Measurements from ENCODE around the gene ALK.

ALK gene

DNA sequence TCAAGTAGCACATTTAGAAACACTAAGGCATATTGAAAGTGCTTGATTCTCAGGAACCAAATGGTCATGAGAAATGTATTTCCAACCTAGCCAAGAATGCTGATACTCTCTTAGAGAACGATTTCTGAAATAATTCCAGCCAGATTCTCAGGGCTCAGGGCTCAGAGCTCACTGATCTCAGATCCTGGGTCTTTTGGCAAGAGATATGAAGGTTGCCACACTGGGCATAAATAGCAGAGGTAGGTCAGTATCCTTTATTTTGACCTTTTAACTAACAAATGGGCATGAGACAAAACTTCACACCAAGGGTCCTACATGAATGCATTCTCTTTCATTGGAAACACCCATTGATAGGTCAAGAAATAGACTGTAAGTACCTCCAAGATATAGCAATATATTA lies 364.1 kb downstream of the ALK start:
- in situ Hi-C loops (cut with MboI; ENCODE audit: low sequenced_read_pairs), result no loop called here

DNA sequence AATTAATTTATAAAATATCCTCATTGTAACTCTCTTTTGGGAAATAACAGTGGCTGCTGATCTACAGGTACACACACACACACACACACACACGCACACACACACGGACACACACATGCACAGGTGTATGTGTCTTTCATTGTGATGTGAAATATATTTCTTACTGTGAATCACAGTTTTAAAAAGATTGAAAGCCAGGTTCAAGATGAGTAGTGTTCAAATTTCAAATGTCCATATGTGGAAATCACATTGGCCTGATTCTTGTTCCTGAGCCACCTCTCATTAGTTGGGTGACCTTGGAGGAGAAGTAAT lies 372.4 kb downstream of the ALK start:
- in situ Hi-C loops (cut with MboI; ENCODE audit: low sequenced_read_pairs), result no loop called here

DNA sequence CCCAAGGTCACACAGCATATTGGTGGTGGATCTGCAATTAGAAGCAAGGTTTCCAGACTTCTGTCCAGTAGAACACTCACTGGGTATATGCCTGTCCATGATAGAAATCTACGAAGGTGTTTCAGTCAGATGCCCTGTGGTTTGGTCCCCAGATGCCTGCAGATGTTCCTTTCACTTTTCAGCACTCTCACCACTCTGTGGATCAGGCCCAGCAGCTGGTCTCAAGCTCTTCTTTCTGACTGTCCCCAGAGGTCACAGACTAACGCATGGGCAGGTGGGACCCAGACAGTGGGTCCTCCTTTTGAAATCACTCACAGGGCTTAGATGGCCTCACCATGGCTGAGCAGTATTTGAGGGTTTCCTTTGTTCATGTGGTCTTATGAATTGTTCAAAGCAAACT lies 376.5 kb downstream of the ALK start:
- in situ Hi-C loops (cut with MboI; ENCODE audit: low sequenced_read_pairs), result no loop called here

GRCh38 chr2:29544031-29544430 lies 377.4 kb downstream of the ALK start:
- in situ Hi-C loops (cut with MboI; ENCODE audit: low sequenced_read_pairs), result no loop called here

- in situ Hi-C loops (cut with MboI; ENCODE audit: low sequenced_read_pairs), result no loop called here
Observed at GRCh38 chr2:29535188-29535587, 386.2 kb downstream of the ALK start.

GRCh38 chr2:29532436-29532835 lies 388.9 kb downstream of the ALK start:
- in situ Hi-C loops (cut with MboI; ENCODE audit: low sequenced_read_pairs), result no loop called here

GRCh38 chr2:29531626-29532025 lies 389.8 kb downstream of the ALK start:
- in situ Hi-C loops (cut with MboI; ENCODE audit: low sequenced_read_pairs), result no loop called here

- in situ Hi-C loops (cut with MboI; ENCODE audit: low sequenced_read_pairs), result no loop called here
Observed at GRCh38 chr2:29530281-29530680, 391.1 kb downstream of the ALK start.

DNA sequence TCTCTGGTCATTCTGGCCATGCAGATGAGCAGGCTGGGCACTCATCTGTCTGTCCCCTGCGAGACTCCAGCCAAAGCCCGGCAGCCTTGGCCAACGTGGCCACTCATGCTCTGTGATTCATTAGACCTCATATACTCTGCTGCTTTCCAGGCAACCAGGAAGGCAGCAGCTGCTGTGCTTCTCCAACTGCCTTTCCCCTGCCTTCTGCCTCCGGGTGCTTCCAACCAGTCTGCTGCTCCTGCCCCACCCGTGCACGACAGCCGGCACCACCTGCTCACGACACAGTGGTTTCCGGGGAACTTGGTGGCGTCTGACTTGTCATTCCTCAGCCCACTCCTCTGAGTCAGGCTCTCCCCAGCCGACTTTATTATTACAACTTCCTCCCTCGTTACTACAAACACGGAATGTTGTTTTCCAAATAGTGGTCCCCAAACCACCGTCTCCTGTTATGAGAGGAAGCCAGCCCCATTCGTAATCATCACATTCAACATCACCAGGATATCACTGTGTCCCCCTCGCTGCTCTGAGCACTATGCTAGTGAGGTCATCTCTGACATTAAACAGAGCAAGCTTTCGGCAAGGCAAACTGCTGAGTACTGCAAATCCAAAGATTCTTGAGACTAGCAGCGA lies 392.4 kb downstream of the ALK start:
- in situ Hi-C loops (cut with MboI; ENCODE audit: low sequenced_read_pairs), result no loop called here

GRCh38 chr2:29528371-29528770 lies 393.0 kb downstream of the ALK start:
- in situ Hi-C loops (cut with MboI; ENCODE audit: low sequenced_read_pairs), result no loop called here

- in situ Hi-C loops (cut with MboI; ENCODE audit: low sequenced_read_pairs), result no loop called here
Observed at GRCh38 chr2:29527947-29528346, 393.4 kb downstream of the ALK start.

GRCh38 chr2:29526587-29527586 lies 394.5 kb downstream of the ALK start:
- in situ Hi-C loops (cut with MboI; ENCODE audit: low sequenced_read_pairs), result no loop called here

- in situ Hi-C loops (cut with MboI; ENCODE audit: low sequenced_read_pairs), result no loop called here
Observed at GRCh38 chr2:29525921-29526320, 395.5 kb downstream of the ALK start.

DNA sequence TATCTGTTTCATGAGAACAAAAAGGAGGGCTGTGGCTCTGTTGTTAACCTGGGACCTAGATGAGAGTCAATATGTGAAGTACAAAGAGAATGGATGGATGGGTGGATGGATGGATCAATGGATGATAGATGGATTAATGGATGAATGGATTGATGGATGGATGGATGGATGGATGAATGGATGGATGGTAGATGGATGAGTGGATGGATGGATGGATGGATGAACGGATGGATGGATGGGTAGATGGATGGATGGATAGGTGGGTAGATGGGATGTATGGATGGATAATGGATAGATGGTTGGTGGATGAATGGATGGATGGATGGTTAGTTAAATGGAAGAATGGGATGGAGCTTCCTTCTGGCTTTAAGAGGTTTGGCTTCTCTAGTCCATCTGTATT lies 396.7 kb downstream of the ALK start:
- in situ Hi-C loops (cut with MboI; ENCODE audit: low sequenced_read_pairs), result no loop called here

DNA sequence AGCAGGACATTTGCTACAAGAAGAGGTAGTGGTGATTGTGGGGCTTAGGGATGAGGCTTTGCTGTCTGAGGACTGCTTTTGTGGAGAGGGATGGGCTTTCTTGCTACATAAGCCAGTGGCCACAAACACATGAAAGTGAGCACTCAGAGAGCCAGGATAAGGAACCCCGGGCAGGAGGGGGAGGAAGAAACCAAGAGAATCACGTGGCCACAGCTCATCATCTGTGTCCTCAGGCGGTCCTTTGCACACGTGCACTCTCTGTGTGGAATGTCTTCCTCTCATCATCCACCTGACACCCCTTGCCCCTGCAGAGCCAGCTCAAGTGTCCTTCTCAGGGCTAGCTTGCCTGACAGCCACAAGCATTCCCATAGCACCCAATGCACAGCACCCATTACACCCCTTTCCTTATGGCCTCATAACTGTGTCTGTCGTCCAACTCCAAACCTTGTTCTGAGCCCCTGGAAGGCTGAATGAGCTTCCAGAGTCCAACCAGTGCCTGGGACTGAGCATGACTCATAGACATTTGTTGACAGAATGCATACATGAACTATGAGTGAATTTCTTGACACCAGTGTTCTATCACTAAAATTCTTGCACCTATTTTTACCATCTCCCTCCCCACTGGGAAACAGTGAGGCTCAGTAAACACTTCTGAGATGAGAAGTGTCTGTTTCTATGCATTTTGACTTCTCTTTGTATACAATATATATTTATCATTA lies 398.3 kb downstream of the ALK start:
- in situ Hi-C loops (cut with MboI; ENCODE audit: low sequenced_read_pairs), result no loop called here

DNA sequence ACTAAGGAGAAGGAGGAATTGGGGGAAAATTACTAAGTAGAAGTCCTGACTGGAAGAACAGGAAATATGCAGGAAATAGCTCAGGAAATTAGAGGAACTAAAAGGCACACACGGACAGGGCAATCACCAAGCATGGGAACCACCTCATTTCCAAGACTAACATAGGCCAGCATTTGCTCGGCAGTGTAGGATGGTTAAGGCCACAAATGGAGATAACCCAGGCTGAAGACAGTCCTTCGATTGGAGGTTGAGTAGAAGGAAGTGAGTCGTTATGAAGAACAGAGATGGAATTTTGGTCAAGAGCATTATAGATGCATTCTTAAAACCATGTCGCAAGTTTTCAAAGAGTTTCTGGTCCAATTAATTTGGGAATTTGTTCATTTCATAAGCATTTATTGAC lies 401.4 kb downstream of the ALK start:
- in situ Hi-C loops (cut with MboI; ENCODE audit: low sequenced_read_pairs), result no loop called here

DNA sequence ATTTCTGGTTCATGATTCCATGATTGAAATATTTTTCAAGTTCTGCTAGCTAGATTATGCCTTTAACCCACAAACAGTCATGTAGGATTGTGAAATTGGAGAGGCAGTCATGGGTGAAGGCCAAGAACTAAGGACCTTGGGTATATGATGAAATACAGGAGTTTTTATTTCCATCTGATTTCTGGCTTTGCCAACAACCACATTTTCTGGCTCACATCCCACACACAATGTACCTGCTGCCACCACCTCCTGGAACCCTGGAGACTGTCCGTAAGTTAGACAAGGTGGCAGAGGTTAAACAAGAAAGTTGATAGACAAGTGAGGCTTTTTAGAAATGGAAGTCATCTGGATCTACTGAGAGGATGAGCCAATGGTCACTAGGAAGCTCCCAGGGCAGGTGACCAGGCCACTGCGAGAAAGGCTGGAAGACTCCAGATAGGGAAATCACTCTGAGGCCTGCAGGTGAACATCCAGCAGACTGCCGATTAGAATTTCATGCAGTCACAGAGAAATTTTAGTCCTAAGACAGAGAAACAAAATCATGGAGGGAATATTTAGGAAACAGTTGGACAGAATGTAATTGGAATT lies 402.0 kb downstream of the ALK start:
- in situ Hi-C loops (cut with MboI; ENCODE audit: low sequenced_read_pairs), result no loop called here

DNA sequence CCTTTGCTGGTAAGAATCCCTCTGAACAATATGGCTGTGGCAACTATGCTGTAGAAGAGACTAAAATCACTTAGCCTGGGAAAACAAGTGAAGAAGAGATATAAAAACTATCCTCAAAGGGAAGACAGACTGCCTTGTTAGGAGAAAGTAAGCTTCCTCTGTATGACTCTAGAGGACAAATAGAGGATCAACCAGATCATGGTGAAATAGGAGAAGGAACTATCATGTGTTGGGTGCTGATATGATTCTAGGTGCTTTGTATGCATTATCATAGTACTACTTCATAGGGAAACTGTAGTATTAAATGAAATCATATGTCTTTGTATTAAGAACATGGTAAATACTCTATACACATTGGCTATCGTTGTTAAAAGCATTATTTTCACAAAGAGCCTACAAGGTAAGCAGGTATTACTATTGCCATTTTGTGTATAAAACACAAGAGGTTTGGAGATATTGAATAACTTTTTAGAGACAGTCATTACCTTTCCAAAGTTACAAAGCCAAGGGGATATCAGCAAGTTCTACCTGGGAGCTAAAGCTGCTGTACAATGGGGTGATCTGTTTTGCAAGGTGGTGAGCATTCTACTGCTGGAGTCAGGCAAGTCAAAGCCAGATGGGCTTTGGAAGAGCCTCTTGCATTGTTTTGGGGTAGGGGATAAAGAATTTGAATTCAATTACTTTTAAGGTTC lies 402.6 kb downstream of the ALK start:
- in situ Hi-C loops (cut with MboI; ENCODE audit: low sequenced_read_pairs), result no loop called here

- in situ Hi-C loops (cut with MboI; ENCODE audit: low sequenced_read_pairs), result no loop called here
Observed at GRCh38 chr2:29518010-29518409, 403.4 kb downstream of the ALK start.

GRCh38 chr2:29517413-29517812 lies 404.0 kb downstream of the ALK start:
- in situ Hi-C loops (cut with MboI; ENCODE audit: low sequenced_read_pairs), result no loop called here

DNA sequence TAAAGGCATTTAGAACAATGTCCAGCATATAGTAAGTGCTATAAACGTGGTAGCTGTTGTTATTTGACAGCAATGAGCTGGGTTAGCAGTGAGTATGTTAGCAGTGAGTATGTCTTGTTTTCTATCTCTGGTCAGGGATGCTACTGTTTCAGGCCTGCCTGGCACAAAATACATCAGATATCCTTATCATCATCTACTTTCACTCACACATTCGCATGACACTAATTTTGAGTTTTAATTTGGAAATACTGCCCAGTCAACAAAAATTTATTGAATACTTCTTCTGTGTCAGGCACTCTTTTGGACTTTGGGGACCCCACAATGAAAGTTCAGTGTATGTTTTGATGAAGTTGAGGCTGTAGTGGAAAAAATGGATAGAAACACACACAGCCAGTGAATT lies 404.6 kb downstream of the ALK start:
- in situ Hi-C loops (cut with MboI; ENCODE audit: low sequenced_read_pairs), result no loop called here
